Measurements from ENCODE around the gene BEAN1. TPM values are rescaled to one million over a fixed set of nuclear protein-coding genes. Genes with fewer than 3 reads are reported as not detected.
A peak's percentile ranks its signal among the peaks of the same experiment; 100 is the strongest.

Gene BEAN1
- total RNA-seq, 1 donor from 2014 or later = not detected

- TF ChIP-seq, protein P1, sequence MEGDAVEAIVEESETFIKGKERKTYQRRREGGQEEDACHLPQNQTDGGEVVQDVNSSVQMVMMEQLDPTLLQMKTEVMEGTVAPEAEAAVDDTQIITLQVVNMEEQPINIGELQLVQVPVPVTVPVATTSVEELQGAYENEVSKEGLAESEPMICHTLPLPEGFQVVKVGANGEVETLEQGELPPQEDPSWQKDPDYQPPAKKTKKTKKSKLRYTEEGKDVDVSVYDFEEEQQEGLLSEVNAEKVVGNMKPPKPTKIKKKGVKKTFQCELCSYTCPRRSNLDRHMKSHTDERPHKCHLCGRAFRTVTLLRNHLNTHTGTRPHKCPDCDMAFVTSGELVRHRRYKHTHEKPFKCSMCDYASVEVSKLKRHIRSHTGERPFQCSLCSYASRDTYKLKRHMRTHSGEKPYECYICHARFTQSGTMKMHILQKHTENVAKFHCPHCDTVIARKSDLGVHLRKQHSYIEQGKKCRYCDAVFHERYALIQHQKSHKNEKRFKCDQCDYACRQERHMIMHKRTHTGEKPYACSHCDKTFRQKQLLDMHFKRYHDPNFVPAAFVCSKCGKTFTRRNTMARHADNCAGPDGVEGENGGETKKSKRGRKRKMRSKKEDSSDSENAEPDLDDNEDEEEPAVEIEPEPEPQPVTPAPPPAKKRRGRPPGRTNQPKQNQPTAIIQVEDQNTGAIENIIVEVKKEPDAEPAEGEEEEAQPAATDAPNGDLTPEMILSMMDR (IDR thresholded peaks at IDR 0.05; ENCODE audit: unreplicated experiment) = no peak
- peaks cover 30% of the 10 kb centered on the region for H3K27me3 Mint-ChIP-seq
- no peaks in the 10 kb centered on the region for H3K36me3 Mint-ChIP-seq (ENCODE audit: insufficient read depth)
- H3K4me1 Mint-ChIP-seq (ENCODE audit: low read depth) = peaks cover 4% of the 10 kb centered on the region
- no peak for DNase-seq (ENCODE audit: low spot score, unreplicated experiment)
- no peak overlapping the region for H3K27ac Mint-ChIP-seq
- peaks cover 6% of the 10 kb centered on the region for H3K9me3 Mint-ChIP-seq (ENCODE audit: low read depth)
- no peak overlapping the region for H3K4me3 Mint-ChIP-seq (ENCODE audit: low read depth)
Observed at GRCh38 chr16:66402591-66403230, 24.4 kb upstream of the BEAN1 start.

GRCh38 chr16:66403531-66404145 lies 23.5 kb upstream of the BEAN1 start:
- H3K4me3 Mint-ChIP-seq (ENCODE audit: low read depth) = no peak overlapping the region
- TF ChIP-seq, protein P1 (IDR thresholded peaks at IDR 0.05; ENCODE audit: unreplicated experiment) = no peak
- no peaks in the 10 kb centered on the region for H3K36me3 Mint-ChIP-seq (ENCODE audit: insufficient read depth)
- H3K27ac Mint-ChIP-seq = no peak overlapping the region
- H3K4me1 Mint-ChIP-seq (ENCODE audit: low read depth) = peaks cover 4% of the 10 kb centered on the region
- H3K9me3 Mint-ChIP-seq (ENCODE audit: low read depth) = peaks cover 6% of the 10 kb centered on the region
- peaks cover 38% of the 10 kb centered on the region for H3K27me3 Mint-ChIP-seq
- DNase-seq (ENCODE audit: low spot score, unreplicated experiment) = no peak

- no peak overlapping the region for H3K27ac Mint-ChIP-seq
- no peaks in the 10 kb centered on the region for H3K36me3 Mint-ChIP-seq (ENCODE audit: insufficient read depth)
- H3K4me3 Mint-ChIP-seq (ENCODE audit: low read depth) = no peak overlapping the region
- no peak for DNase-seq (ENCODE audit: low spot score, unreplicated experiment)
- H3K27me3 Mint-ChIP-seq = peaks cover 44% of the 10 kb centered on the region
- H3K4me1 Mint-ChIP-seq (ENCODE audit: low read depth) = peaks cover 4% of the 10 kb centered on the region
- peaks cover 6% of the 10 kb centered on the region for H3K9me3 Mint-ChIP-seq (ENCODE audit: low read depth)
- TF ChIP-seq, protein P1 (IDR thresholded peaks at IDR 0.05; ENCODE audit: unreplicated experiment) = no peak
Observed at GRCh38 chr16:66405057-66405783, 21.9 kb upstream of the BEAN1 start.

- Mint-ChIP-seq H3K4me1 (ENCODE audit: low read depth) (peaks cover 4% of the 10 kb centered on the region), H3K27ac (no peak overlapping the region), H3K36me3 (ENCODE audit: insufficient read depth) (no peaks in the 10 kb centered on the region), H3K9me3 (ENCODE audit: low read depth) (peaks cover 6% of the 10 kb centered on the region), H3K4me3 (ENCODE audit: low read depth) (peak overlapping the region; percentile 76), H3K27me3 (peaks cover 50% of the 10 kb centered on the region)
- TF ChIP-seq, protein P1 (IDR thresholded peaks at IDR 0.05; ENCODE audit: unreplicated experiment) = peak; percentile 91
- DNase-seq (ENCODE audit: low spot score, unreplicated experiment) = peak; percentile 81
Observed at GRCh38 chr16:66406534-66407221, 20.4 kb upstream of the BEAN1 start.
